HuH-7 (cell line): ENCODE results near the gene MYL9.
"Not testable (repeated sequence)": the region's sequence is repeated elsewhere in the genome, so short reads cannot be mapped to it uniquely, and the experiment has no call there.

Experiments
- DNase-seq: peaks from one replicate; pipeline ENCODE4 v3.0.0; 2011; ENCODE audit warnings: low spot score

Gene MYL9

DNA sequence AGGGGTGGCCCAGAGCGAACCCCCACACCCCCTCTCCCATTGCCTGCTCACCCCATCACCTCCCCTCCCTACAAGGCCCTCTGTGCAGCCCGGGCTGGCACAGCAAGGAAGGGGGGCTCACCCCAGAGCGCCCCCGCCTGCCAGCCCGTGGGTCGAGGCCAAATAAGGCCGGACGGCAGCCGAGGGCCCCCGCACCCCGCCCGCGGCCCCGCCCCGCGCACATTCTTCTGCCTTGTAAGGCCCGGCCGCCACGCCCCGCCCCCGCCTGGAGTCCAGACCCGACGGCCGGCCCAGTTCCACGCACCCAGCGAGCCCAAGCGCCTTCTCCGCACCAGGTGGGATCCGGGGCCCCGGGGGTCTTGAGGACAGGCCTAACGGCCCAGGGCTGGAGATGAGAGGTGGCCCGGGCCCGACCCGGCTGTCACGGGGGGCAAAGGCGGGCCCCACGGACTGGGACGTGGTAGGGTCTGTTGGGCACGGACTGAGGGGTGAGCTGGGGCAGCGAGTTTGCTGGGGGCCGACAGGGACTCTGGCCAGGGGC is at the start of gene MYL9:
Gene MYL9 (plus strand): TSS at position 293 of the 541 bp plus-strand sequence. CDS start 3,366 bp downstream, outside the sequence.
- no peak for DNase-seq

DNA sequence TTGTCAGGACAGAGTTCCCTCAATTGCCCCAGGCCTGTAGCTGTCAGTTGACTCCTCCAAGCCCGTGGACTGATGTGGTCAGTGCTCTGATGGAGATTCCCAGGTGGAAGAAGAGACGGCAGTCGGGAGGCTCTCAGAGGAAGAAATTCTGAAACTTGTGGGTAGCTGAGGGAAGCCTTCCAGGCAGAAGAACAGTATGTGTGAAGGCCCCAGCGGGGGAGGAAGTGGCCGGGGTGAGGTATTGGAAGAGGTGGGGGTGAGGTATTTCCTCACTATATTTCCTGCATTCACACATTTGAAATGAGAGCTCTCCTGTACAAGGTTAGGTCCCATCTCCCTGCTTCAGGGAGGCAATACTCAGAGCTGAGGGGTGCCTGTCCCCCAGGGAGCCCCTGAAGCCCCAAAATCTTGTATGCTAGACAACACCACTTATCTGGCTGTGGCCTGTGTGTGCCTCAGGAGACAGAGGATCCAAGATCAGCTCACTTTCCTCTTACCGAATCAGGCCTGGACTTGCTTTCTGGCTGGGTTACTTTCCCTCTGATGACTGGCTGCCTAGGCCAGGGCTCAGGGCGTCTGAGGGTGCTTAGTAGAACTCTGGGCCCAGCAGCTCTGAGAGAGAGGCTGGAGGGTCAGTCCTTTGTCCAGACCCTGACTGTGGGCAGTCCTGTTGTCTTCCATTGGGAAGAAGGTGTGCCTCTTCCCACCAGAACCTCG is 49.3 kb upstream of the MYL9 start:
- DNase-seq, result no peak

DNA sequence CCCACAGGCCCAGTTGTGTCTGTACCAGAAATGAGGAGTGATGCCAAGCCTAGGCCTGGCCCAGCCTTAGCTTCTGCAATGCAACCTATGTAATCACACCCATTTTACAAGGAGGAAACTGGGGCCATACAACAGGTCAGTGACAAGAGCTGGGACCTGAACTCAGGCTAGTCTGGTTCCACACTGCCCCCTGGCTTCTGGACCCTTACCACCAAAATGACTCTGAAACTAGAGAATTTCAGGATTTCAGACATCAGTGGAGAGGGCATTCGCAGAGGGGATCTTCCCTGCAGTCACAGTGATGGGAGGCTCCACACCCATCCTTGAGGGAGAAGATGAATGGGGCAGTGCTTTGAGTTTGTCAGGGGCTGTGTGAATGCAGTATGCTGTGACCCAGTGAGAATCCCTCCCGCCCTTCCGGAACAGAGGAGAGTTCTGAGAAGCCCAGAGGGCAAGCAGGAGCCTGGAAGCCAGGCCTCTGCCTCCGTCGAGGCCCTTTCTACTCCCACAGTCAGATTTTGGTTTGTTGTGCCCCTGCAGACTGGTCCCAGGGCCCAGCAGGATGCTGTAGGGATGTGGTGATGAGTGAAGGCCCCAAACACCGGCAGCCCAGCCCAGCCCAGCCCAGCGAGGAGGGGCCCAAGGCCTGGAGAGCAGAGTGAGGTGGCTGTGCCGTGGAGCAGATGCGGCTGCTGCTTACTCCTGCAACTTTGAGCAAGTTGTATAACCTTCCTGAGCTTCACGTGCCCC is 48.1 kb upstream of the MYL9 start:
- peak; percentile 74 for DNase-seq

DNA sequence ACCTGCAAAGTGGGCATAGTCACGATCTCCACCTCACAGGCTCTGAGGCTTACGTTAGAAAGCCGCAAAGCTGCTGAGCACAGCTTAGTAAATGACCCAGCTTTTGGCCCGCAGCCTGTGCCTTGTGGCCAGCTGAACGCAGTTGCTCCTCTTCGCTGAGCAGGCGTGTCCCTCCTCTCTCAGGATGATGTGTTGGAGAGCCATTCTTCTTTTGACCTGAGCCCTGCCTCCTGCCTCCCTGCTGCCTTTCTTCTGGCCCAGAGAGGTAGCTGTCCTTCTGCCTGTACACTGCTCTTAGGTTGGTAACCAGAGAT is 47.6 kb upstream of the MYL9 start:
- DNase-seq, result no peak

DNA sequence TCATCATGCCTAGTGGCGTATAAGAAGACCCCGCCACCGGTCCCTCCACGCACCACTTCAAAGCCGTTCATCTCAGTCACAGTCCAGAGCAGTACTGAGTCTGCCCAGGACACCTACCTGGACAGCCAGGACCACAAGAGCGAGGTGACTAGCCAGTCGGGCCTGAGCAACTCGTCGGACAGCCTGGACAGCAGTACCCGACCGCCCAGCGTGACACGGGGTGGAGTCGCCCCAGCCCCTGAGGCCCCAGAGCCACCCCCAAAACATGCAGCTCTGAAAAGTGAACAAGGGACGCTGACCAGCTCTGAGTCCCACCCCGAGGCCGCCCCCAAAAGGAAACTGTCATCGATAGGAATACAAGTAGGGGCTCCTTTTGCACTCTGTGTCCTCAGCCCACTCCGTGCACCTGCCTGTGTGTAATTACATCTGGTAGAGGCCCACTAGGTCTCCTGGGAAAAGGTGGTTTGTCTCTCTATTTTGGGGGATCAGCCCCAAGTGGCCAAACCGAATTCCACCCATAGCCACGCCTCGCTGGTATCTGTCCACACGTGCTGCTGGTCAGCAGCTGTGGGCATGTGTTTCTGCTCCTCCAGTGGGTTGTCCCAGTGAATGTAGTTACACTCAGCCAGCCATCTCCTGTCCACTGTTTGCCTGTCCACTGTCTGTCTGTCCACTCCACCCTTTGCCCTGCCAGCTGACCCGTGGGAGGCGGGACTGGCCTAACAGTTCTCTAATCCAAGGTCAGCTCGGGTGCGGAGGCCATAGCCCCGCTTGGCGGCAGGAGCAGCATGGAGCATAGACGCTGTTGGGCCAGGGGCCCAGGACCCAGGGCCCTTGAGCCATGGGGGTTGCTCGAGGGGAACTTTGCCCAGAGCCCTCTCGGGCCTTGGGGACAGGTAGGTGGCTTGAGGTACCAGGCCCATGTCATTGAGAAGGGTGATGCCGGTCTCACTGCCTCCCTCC is 44.3 kb upstream of the MYL9 start:
- DNase-seq, result no peak

DNA sequence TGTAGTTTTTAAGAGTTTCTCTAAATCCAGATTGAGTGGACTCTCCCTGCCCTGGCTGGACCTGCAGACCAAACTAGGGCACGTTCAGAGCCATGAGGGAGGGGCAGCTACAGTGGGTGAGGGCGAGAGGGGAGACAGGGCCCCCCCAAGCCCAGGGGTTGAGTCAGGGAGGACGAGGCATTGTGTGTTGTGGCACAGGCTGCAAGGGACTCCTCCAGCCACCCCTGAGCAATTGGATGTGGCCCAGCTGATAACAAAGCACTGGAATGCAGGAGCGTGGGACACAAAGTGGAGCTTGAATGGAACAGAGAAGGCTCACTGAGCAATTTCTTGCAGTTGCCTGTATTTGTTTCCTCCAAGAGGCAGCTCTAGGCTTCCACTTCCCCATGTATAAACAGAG is 43.5 kb upstream of the MYL9 start:
- no peak for DNase-seq

DNA sequence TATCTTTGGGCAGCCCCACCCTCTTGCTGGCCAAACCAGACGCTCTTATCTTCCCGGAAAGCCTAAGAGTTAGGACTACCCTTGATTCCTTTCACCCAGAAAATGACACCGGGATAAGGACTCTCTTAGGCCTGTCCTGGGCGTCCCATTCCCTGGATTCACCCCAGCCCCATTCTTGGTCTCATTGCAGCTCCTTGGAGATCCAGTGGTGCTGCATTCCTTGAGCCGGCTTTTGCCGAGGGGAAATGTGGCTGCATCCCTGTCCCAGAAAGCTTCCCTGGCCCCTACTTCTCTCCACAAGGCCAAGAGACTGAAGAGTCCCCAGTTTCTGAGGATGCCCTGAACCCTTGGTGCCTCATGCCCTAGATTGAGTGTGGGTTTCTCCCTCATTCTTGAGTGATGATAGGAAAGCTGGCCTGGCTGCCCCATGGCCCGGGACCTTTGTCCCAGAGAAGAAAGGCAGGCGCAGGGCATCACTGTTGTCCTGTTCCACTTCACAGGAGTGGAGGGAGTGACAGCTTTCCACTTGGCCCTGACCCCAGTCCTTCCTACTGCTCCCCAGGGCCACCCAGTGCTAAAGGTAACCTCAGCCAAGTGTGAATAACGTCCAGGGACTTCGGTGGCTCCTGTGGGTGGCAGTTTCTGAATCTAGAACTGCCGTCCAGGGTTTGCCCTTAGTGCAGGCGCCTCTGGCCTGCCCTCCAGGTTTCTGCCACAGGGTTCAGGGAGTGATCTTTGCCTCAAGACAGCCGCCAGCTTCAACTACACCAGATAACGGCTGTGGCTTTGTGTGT is 42.7 kb upstream of the MYL9 start:
- no peak for DNase-seq

DNA sequence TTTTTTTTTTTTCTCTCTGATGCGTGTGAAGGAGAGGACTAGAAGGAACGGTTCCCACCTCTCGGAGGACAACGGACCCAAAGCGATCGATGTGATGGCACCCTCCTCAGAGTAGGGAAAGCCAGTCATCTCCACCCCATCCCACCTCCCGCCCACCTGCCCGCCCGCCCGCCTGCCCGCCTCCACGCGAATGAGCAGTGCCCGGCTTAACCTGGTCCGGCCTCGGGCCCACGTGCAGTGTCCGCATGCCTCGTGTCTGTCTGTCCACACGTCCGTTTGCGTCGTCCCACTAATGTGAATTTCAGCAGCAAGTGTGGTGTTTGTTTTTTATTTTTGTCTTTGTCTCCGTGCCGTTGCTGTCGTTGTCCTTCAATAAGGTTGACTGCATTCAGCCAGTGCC is 42.1 kb upstream of the MYL9 start:
- DNase-seq, result no peak

DNA sequence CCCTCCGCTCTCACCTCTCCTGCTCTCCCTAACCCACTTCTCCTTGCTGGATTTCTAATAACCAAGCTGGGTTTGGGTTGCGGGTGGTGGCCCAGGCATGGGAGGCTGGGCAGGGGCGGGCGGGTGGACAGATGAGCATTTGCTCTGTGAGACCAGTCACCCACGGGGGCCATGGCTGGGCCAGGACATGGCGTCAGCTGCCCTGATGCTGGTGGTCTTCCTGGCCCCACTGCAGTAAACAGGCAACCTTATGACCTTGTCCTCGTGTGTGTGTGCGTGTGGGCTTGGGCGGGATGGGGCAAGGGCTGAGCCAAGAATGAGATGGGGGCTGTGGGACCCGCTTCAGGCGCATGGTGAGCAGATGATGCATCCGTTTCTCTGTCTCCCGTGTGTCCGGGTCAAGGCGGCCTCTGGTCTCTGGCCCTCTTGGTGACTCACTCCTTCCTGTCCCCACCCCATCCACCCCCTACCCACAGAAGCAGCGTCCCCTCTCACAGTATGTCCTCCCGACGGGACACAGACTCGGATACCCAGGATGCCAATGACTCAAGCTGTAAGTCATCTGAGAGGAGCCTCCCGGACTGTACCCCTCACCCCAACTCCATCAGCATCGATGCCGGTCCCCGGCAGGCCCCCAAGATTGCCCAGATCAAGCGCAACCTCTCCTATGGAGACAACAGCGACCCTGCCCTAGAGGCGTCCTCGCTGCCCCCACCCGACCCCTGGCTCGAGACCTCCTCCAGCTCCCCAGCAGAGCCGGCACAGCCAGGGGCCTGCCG is 41.4 kb upstream of the MYL9 start:
- DNase-seq, result no peak

DNA sequence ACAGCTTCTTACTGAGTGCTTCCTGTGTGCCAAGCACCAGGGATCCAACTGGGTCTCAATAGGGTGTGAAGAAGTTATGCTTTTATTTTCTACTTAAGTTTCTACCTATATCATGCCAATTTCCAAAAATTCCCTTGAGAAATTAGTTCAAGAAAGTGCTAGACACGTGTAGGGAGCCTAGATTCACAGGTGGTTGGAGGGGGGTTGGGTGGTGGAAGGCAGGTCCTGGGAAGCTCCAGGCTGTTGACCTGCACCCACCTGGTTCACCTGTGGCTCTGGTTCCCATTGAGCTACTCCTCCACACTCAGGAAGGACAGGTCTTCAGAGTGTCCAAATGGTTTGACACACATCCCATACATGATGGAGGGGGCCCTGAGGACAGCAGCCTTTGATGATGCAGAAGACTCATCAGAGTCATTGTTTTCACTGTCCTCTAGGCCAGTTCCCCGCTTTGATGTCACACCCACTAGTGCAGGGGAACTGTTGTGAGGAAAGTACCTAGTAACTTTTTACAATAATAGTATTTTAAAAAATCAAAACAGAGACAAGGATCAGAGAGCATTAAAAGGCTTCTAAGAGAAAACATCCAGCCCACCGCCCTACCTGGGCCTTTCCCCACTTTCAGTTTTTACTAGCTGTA is 39.8 kb upstream of the MYL9 start:
- DNase-seq, result no peak

DNA sequence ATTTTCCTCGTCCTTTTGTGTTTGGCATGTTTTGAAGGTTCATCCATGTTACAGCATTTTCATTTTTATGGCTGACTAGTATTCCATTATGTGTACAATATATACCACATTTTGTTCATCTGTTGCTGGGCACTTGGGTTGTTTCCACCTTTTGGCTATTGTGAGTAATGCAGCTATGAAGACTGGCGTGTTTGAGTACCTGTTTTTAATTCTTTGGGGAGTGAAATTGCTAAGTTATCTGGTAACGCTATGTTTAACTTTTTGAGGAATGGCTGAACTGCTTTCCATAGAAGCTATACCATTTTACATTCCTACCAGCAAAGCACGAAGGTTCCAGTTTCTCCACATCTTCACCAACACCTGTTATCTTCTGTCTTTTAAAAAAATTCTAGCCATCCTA is 37.0 kb upstream of the MYL9 start:
- DNase-seq, result no peak

DNA sequence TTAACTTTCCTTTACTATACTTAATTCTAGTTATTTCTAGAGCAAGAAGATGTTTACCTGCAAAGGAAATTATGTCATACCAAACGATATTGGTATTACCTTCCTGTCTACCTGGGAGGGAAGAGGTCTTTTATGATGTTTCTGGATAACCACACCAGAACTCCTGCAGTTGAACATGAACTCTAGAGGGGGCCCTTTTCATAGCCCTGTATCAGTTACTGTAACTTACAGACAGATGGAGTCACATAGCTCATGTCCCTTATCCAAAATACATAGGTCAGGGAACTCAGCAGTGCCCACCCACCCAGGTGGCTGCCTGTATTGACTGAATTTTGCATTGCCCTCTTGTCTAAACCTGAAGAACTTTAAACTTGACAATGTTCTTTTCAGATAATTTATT is 35.1 kb upstream of the MYL9 start:
- peak; percentile 58 for DNase-seq

DNA sequence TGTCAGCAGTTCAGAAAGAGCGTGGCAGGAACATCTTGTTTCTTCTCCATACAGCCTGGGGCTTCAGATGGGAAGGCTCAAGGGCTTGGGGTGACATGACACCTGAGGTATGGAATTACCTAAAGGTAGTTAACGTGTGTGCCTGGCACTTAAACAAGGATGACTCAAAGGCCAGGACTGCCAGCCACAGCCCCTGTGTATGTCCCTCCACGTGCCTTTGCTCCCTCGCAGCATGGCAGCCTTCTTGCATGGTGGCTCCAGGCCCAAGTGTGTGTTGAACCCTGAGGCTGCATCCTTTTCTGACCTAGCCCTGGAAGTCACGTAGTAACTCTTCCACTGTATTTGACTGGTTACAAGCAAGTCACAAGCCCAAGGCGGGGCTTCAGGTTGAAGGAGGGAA is 33.6 kb upstream of the MYL9 start:
- DNase-seq, result no peak

DNA sequence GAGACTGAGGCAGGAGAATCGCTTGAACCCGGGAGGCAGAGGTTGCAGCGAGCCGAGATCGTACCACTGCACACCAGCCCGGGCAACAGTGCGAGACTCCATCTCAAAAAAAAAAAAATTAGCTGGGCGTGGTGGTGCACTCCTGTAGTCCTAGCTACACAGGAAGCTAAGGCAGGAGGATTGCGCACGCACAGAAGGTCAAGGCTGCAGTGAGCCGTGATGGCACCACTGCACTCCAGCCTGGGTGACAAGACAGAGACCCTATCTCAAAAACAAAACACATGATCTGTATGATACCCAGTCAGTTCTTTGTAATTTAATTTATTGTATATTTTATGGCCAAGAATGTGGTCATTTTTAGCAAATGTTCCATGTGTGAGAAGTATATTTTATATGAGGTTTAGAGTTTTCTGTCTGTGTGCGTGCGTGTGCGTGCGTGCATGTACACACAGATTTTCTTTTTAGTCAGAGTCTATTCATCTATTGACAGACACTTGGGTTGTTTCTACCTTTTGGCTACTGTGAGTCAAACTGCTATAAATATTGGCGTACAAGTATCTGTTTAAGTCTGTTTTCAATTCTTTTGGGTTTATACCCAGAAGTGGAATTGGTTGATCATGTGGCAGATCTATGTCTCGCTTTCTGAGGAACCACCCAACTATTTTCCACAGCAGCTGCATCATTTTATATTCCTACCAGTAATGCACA is 22.2 kb upstream of the MYL9 start:
- DNase-seq, result no peak

DNA sequence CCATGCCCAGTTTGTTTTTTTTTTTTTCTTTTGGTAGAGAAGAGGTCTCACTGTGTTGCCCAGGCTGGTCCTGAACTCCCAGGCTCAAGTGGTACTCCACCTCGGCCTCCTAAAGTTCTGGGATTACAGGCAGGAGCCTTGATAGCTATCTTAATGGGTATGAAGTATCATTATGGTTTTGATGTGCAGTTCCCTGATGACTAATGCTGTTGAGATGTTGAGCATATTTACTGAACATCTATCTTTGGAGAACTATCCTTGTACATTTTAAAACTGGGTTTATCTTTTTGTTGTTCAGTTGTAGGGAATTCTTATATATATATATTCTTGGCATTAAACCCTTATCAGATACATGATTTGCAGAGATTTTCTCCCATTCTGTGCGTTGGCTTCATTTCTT is 21.4 kb upstream of the MYL9 start:
- no peak for DNase-seq

DNA sequence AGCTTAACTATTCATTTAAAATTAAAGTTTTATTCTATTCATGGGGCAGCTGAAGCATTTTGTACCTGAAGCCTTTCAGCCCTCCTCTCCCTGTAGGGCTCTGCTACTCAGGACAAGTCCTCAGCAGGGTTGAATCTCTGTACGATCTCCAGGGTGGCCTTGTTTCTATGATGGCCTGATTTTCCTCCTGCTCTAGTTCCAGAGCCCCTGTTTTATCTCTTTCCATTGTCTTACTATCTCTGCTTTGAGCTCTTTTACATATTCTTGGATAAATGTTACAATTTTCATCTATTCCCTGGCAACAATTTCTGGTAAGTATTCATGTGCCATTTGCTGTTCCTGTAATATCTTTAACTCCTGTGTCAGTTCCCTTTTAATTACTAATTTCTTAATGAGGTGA is 19.8 kb upstream of the MYL9 start:
- no peak for DNase-seq

DNA sequence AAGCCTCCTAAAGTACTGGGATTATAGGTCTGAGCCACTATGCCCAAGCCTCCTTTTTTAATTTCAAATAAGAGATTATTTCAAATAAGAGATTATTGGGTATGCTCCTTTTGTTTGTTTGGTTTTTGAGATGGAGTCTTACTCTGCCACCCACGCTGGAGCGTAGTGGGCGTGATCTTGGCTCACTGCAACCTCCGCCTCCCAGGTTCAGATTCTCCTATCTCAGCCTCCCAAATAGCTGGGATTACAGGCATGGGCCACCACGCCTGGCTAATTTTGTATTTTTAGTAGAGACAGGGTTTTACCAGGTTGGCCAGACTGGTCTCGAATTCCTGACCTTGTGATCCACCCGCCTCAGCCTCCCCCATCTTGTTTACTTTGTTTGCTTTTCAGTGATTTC is 18.9 kb upstream of the MYL9 start:
- not testable (repeated sequence) for DNase-seq

DNA sequence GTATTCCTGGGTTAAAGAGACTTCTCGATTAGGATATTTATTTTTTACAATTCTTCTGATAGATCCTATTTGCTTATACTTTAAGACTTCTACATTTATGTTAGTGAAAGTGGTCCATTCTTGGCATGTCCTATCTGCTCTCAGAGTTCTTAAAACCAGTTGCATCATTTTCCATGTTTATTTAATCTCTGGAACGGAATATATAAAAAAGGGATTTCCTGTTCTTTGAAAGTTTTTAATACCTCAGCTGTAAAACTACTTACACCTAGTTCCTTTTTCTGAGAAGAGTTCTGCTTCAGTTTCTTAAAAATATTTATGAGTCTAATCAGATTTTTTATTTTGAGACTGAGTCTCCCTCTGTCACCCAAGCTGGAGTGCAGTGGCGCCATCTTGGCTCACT is 18.0 kb upstream of the MYL9 start:
- DNase-seq, result no peak

DNA sequence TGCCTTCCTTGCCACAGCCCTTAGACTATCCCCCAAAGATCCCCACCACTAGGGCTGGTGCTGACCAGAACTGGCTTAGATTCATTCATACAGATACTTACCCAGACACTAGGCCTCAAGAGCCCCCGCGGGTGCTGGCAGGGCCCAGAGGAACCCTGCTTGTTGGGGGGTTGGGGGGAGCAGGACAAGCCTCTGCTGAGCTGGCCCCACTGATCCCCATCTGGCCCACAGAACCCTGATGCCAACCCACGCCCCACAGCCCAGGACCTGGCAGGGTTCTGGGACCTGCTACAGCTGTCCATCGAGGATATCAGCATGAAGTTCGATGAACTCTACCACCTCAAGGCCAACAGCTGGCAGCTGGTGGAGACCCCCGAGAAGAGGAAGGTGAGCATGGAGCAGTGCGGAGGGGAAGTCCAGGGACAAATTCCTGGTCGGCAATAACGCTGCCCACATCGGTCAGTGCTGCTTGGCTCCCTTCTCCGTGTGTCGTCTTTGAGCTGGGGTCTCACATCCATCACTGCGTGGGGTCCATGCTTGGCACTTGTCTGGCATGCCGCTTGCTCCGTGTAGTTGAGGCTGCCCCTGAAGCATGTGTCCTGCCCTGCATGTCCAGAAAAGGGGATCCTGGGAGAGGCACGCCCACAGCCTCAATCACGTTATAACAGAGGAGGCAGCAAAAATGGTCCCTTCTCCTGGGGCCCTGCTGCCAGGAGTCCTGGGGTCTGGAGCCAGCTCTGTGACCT is 15.5 kb upstream of the MYL9 start:
- DNase-seq, result no peak
